ENCODE results near the gene SOX12.

GRCh38 chr20:341682-342081 is 16.3 kb downstream of the SOX12 start:
- TF ChIP-seq CTCF (IDR thresholded peaks at IDR 0.05), result no peak
- TF ChIP-seq EZH2 (IDR thresholded peaks at IDR 0.05; ENCODE audit: borderline replicate concordance, insufficient read depth, low read depth, low read length, poor library complexity, severe bottlenecking), result no peak

Data from B cell (primary cell).